K562 (cell line): ENCODE measurements around the gene STON1. TPM values are rescaled to one million over a fixed set of nuclear protein-coding genes. Genes with fewer than 3 reads are reported as not detected.

Source experiments
- ATAC-seq: fragments of 200-7000 bp; cut with Tn5 transposase; 3 replicates; pipeline ENCODE4 v1.9.1; 2020; ENCODE audit warnings: moderate library complexity
- BruUV-seq: library from RNA; stranded (reverse); fragments of 400-500 nt; replicated peaks from 2 replicates; lab custom pipeline; 2021; lab: Mats Ljungman, UMichigan
- CTCF ChIA-PET: fragments of 300-600 bp; formaldehyde crosslinking; extraction: SDS; loops from one replicate; lab custom pipeline; 2021; ENCODE audit warnings: low intra/inter-chr PET ratio; lab: Yijun Ruan, JAX
- POLR2A ChIA-PET: fragments of 300-600, 350-650 bp; sonication (Branson Sonifier 250); formaldehyde crosslinking; extraction: SDS; loops from one replicate; lab custom pipeline; 2021; ENCODE audit warnings: antibody characterized with exemption, inconsistent platforms; lab: Yijun Ruan, JAX
- DNase-seq, 4 experiments: peaks; one replicate each; pipeline versions ENCODE4 v3.0.0 to v3.0.0-alpha.2; 2011 to 2018; ENCODE audit warnings: low spot score in 3 of 4, mixed read lengths in 3 of 4; ENCODE audit errors: extremely low read depth in 1 of 4
- FAIRE-seq: peaks from 2 replicates; lab custom pipeline; 2011; peaks lifted over from hg19 to GRCh38; lab: Jason Lieb, UNC
- H2AFZ ChIP-seq: 2 replicates; pipeline ENCODE4 v1.6.0; 2011; ENCODE audit warnings: low read depth, low read length, control low read depth, inconsistent platforms
- H3K27ac ChIP-seq: fragments of 200-600 bp; 3 replicates; pipeline ENCODE4 v1.8.0; 2011; ENCODE audit warnings: low read depth, mild to moderate bottlenecking, control low read depth, inconsistent platforms, low read length, moderate library complexity, mixed read lengths; ENCODE audit errors: extremely low read depth
- H3K27me3 ChIP-seq, 2 experiments: fragments of 300-600 bp in 1 of 2; 2 replicates in 1 of 2; 3 replicates in 1 of 2; pipeline versions ENCODE4 v1.6.0 to v1.8.0; 2011; ENCODE audit warnings: inconsistent platforms in 2 of 2, low read length in 2 of 2, mild to moderate bottlenecking in 1 of 2, mixed read lengths in 1 of 2, moderate library complexity in 1 of 2; ENCODE audit not compliant: control insufficient read depth in 2 of 2, insufficient read depth in 2 of 2
- H3K36me3 ChIP-seq: fragments of 300-600 bp; 3 replicates; pipeline ENCODE4 v1.8.0; 2011; ENCODE audit warnings: mild to moderate bottlenecking, low read length, inconsistent platforms; ENCODE audit not compliant: control insufficient read depth, insufficient read depth
- H3K4me1 ChIP-seq, 2 experiments: fragments of 200-600 bp in 1 of 2; replicated peaks in 1 of 2; 2 replicates in 1 of 2; 3 replicates in 1 of 2; pipeline versions ENCODE4 v1.5.1 to v1.8.0; 2011; ENCODE audit warnings: inconsistent platforms in 2 of 2, low read length in 2 of 2, mild to moderate bottlenecking in 1 of 2, mixed read lengths in 1 of 2, moderate library complexity in 1 of 2; ENCODE audit not compliant: control insufficient read depth in 2 of 2, insufficient read depth in 2 of 2
- H3K4me2 ChIP-seq: 2 replicates; pipeline ENCODE4 v1.6.1; 2011; ENCODE audit warnings: low read length, control low read depth, inconsistent platforms, mixed read lengths; ENCODE audit not compliant: insufficient read depth
- H3K4me3 ChIP-seq: fragments of 200-600 bp; sonication (generic), shearing (Covaris generic); 2 replicates; pipeline ENCODE4 v1.5.1; 2016; ENCODE audit warnings: control low read depth, inconsistent platforms
- H3K79me2 ChIP-seq: fragments of 200-600 bp; 3 replicates; pipeline ENCODE4 v1.8.0; 2011; ENCODE audit warnings: low read length, inconsistent platforms; ENCODE audit not compliant: control insufficient read depth, insufficient read depth
- H3K9ac ChIP-seq, 2 experiments: 2 replicates each; pipeline versions ENCODE4 v1.6.0 to v1.6.1; 2011; ENCODE audit warnings: low read depth in 2 of 2, low read length in 2 of 2, control low read depth in 1 of 2, inconsistent platforms in 1 of 2, mild to moderate bottlenecking in 1 of 2, mixed read lengths in 1 of 2; ENCODE audit not compliant: insufficient read depth in 1 of 2
- H3K9me1 ChIP-seq: one replicate; pipeline ENCODE4 v1.6.0; 2011; ENCODE audit warnings: inconsistent platforms, mild to moderate bottlenecking, low read length, moderate library complexity; ENCODE audit not compliant: control insufficient read depth, insufficient read depth
- H3K9me3 ChIP-seq: replicated peaks from 2 replicates; pipeline ENCODE4 v1.5.1; 2011; ENCODE audit warnings: low read depth, low read length, inconsistent platforms; ENCODE audit not compliant: control insufficient read depth, insufficient read depth
- H4K20me1 ChIP-seq: replicated peaks from 2 replicates; pipeline ENCODE4 v1.6.1; 2011; ENCODE audit warnings: low read length, inconsistent platforms, mixed read lengths; ENCODE audit not compliant: control insufficient read depth, insufficient read depth
- PTTG1 ChIP-seq: fragments of 450-650 bp; IDR thresholded peaks from 2 replicates; pipeline ENCODE4 v1.6.1; 2016; ENCODE audit warnings: low read depth, mild to moderate bottlenecking, missing genetic modification characterization, missing compliant biosample characterization
- RBM25 ChIP-seq: fragments of 200-400 bp; formaldehyde crosslinking; IDR thresholded peaks from 2 replicates; pipeline ENCODE4 v1.6.1; 2018; ENCODE audit warnings: low read length, low read depth, moderate library complexity; ENCODE audit not compliant: severe bottlenecking
- ZNF436 ChIP-seq: fragments of 250-450, 450-650 bp; sonication (Bioruptor Pico); formaldehyde crosslinking; IDR thresholded peaks from 2 replicates; pipeline ENCODE4 v1.7.0; 2020; ENCODE audit warnings: mild to moderate bottlenecking
- WGBS: fragments of 100-300 bp; shearing (Covaris generic); methylation state at CpG from one replicate; pipeline ENCODE4 v1.1.6; 2016; ENCODE audit warnings: low coverage, mixed read lengths; ENCODE audit not compliant: insufficient coverage; ENCODE audit errors: missing lambda C conversion rate; 5-methylcytosine and 5-hydroxymethylcytosine counted together
- in situ Hi-C: fragments of 300-500 bp; cut with MboI; formaldehyde crosslinking; loops from 4 replicates; pipeline ENCODE4 v1.15.0; 2018; ENCODE audit warnings: inconsistent platforms, mixed read lengths
- intact Hi-C: fragments of 100-400 bp; cut with micrococcal nuclease; formaldehyde crosslinking; loops from 2 replicates; pipeline ENCODE4 v1.14.2; 2022
- polyA plus RNA-seq, 8 experiments: library from polyadenylated mRNA; depleted of rRNA in 4 of 8; stranded (reverse) in 5 of 8; unstranded in 3 of 8; fragments of >200 nt; fragmentation: Nextera tagmentation in 2 of 8; fragmentation: Illumina TruSeq in 1 of 8; extraction: Ambion mirVana in 2 of 8; extraction: Trizol in 1 of 8; gene quantifications; 2 replicates each; pipeline versions ENCODE4 v1.2.1 to v1.2.3, GENCODE V29; 2011 to 2014; ENCODE audit warnings: inconsistent platforms in 1 of 8, missing spikeins in 1 of 8
- total RNA-seq, 7 experiments: library from RNA; depleted of rRNA in 6 of 7; stranded (reverse); fragments of >200 nt in 6 of 7; fragmentation: Illumina TruSeq in 2 of 7; extraction: Trizol in 2 of 7; gene quantifications; 2 replicates each; pipeline versions ENCODE4 v1.2.1 to v1.2.3, GENCODE V29; 2011 to 2021; ENCODE audit warnings: low replicate concordance in 1 of 7
- TF ChIP-seq, protein P1 (sequence below): fragments of 250-450 bp; sonication (Bioruptor Pico); IDR thresholded peaks from 2 replicates; pipeline ENCODE4 v1.4.0; 2020; ENCODE audit warnings: mild to moderate bottlenecking, moderate library complexity

The STON1 gene
- total and polyA plus RNA-seq, 9 of the 15 experiments (the other 6 are each of a cell fraction or from before 2014, with no cell fraction given), result 0.07 to 1.2 (median 0.55) TPM

DNA sequence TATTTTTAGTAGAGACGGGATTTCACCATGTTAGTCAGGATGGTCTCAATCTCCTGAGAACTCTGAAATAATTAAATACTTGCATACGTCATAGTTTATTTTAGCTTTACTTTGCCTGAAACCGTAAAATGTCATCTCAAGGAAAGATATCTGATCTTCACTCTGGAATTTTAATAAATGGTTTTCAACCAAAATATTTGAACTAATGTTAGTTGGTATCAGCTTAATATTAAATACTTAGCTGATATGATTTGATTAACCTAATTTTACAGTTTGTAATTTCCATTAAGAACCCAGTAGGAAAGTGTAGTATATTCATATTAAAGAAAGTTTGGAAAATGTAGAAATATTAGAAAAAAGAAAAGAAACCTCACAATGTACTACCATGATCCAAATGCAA is 41.4 kb upstream of the STON1 start:
- BruUV-seq, result no TSS peak
- H3K9me1 ChIP-seq, result no peaks in the 10 kb centered on the region
- TF ChIP-seq PTTG1 (tag), result no peak
- TF ChIP-seq, protein P1, sequence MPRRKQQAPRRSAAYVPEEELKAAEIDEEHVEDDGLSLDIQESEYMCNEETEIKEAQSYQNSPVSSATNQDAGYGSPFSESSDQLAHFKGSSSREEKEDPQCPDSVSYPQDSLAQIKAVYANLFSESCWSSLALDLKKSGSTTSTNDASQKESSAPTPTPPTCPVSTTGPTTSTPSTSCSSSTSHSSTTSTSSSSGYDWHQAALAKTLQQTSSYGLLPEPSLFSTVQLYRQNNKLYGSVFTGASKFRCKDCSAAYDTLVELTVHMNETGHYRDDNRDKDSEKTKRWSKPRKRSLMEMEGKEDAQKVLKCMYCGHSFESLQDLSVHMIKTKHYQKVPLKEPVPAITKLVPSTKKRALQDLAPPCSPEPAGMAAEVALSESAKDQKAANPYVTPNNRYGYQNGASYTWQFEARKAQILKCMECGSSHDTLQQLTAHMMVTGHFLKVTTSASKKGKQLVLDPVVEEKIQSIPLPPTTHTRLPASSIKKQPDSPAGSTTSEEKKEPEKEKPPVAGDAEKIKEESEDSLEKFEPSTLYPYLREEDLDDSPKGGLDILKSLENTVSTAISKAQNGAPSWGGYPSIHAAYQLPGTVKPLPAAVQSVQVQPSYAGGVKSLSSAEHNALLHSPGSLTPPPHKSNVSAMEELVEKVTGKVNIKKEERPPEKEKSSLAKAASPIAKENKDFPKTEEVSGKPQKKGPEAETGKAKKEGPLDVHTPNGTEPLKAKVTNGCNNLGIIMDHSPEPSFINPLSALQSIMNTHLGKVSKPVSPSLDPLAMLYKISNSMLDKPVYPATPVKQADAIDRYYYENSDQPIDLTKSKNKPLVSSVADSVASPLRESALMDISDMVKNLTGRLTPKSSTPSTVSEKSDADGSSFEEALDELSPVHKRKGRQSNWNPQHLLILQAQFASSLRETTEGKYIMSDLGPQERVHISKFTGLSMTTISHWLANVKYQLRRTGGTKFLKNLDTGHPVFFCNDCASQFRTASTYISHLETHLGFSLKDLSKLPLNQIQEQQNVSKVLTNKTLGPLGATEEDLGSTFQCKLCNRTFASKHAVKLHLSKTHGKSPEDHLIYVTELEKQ, result no peak
- TF ChIP-seq ZNF436, result no peak
- TF ChIP-seq RBM25, result no peak
- H3K9ac ChIP-seq, result no peak overlapping the region
- no peaks in the 10 kb centered on the region for H3K9me3 ChIP-seq
- FAIRE-seq, result no peak
- no peak for DNase-seq
- in situ Hi-C loops (no loop called here), intact Hi-C loops (no loop called here)
- no peaks in the 10 kb centered on the region for H3K4me1 ChIP-seq
- no peak overlapping the region for H3K27ac ChIP-seq
- POLR2A ChIA-PET, result no interaction called here
- no peak for ATAC-seq
- H4K20me1 ChIP-seq, result no peaks in the 10 kb centered on the region
- WGBS, result 95% methylated on average over 3 of the region's 3 CpGs
- H3K4me2 ChIP-seq, result no peak overlapping the region
- H2AFZ ChIP-seq, result no peak overlapping the region
- CTCF ChIA-PET, result no interaction called here
- H3K27me3 ChIP-seq, result no peaks in the 10 kb centered on the region
- H3K79me2 ChIP-seq, result no peaks in the 10 kb centered on the region
- no peak overlapping the region for H3K4me3 ChIP-seq
- peaks cover 20% of the 10 kb centered on the region; the same call in 1 of the 3 replicates for H3K36me3 ChIP-seq
